ENCODE measurements around the gene SMIM20. TPM values are rescaled to one million over a fixed set of nuclear protein-coding genes. Genes with fewer than 3 reads are reported as not detected.

Gene SMIM20
- total and polyA plus RNA-seq, 4 donors: 11.1 to 25.0 (median 20.4) TPM

DNA sequence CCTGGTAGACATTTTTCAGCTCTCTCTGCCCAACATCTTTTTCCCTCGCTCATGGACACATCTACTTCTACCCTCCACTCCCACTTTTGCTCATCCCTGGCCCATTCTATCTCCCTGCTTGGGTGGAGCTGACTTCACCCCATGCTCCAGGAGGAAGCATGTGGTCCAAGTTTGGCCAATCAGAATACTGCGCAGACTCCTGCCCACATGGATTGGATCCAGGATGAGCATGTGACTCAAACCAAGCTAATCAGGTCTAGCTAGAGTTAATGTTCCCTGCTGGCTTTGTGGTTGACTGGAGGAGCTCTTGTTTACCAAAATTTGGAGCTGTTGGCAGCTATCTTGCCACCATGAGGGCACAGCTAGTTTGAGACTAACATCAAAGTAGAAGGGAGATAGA is 22.7 kb downstream of the SMIM20 start (continued):
- TF ChIP-seq, protein P1, sequence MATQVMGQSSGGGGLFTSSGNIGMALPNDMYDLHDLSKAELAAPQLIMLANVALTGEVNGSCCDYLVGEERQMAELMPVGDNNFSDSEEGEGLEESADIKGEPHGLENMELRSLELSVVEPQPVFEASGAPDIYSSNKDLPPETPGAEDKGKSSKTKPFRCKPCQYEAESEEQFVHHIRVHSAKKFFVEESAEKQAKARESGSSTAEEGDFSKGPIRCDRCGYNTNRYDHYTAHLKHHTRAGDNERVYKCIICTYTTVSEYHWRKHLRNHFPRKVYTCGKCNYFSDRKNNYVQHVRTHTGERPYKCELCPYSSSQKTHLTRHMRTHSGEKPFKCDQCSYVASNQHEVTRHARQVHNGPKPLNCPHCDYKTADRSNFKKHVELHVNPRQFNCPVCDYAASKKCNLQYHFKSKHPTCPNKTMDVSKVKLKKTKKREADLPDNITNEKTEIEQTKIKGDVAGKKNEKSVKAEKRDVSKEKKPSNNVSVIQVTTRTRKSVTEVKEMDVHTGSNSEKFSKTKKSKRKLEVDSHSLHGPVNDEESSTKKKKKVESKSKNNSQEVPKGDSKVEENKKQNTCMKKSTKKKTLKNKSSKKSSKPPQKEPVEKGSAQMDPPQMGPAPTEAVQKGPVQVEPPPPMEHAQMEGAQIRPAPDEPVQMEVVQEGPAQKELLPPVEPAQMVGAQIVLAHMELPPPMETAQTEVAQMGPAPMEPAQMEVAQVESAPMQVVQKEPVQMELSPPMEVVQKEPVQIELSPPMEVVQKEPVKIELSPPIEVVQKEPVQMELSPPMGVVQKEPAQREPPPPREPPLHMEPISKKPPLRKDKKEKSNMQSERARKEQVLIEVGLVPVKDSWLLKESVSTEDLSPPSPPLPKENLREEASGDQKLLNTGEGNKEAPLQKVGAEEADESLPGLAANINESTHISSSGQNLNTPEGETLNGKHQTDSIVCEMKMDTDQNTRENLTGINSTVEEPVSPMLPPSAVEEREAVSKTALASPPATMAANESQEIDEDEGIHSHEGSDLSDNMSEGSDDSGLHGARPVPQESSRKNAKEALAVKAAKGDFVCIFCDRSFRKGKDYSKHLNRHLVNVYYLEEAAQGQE (IDR thresholded peaks at IDR 0.05): no peak
- no peak for TF ChIP-seq HNF4A (conservative IDR thresholded peaks at IDR 0.05)
- TF ChIP-seq JUND (IDR thresholded peaks at IDR 0.05): no peak
- no peak for TF ChIP-seq RAD21 (IDR thresholded peaks at IDR 0.05)
- no peak for TF ChIP-seq SP1 (IDR thresholded peaks at IDR 0.05)
- no peak for TF ChIP-seq FOXA2 (IDR thresholded peaks at IDR 0.05)
- TF ChIP-seq TAF1 (conservative IDR thresholded peaks at IDR 0.05): no peak
- no peak for TF ChIP-seq YY1 (IDR thresholded peaks at IDR 0.05)
- TF ChIP-seq, protein P2, sequence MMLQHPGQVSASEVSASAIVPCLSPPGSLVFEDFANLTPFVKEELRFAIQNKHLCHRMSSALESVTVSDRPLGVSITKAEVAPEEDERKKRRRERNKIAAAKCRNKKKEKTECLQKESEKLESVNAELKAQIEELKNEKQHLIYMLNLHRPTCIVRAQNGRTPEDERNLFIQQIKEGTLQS (IDR thresholded peaks at IDR 0.05): no peak

DNA sequence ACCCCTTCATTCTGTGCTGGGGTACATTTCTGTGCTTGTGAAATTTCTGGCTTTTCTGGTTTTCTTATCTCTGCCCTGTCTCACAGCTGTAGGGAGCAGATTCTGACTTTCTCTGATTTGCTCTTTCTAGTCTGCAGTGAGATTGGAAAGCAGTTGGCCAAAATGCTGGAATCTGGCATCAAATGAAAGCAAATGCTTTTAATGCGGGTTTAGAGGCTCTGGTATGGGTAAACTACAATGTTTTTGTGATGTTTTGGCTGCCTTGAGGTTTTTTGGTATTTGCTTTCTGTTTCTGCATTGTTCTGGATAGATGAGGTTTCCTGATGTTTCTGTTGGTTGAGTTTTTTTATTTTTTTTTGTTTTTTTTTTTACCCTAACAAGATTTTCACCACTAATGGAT is 23.8 kb downstream of the SMIM20 start:
- Histone ChIP-seq H3K27ac (ENCODE audit: low read depth in 1 of 2, low read length in 2 of 2) (no peak overlapping the region), H3K9me3 (ENCODE audit: control insufficient read depth in 4 of 4, low read length in 3 of 4) (no peaks in the 10 kb centered on the region), H3K27me3 (ENCODE audit: control insufficient read depth in 4 of 4, insufficient read depth in 4 of 4, low read length in 3 of 4) (peaks cover 0 to 2% (median 0%) of the 10 kb centered on the region in 4 donors), H3K9ac (ENCODE audit: low read depth in 1 of 2, low read length in 2 of 2) (no peak overlapping the region), H3K4me1 (ENCODE audit: control insufficient read depth in 4 of 4, insufficient read depth in 4 of 4, low read length in 3 of 4) (no peaks in the 10 kb centered on the region), H3K36me3 (ENCODE audit: control insufficient read depth in 4 of 4, insufficient read depth in 3 of 4, low read depth in 1 of 4, low read length in 3 of 4) (no peaks in the 10 kb centered on the region), H3K4me3 (ENCODE audit: low read depth in 1 of 3, low read length in 3 of 3) (no peak overlapping the region)
- 69% methylated on average over 1 of the region's 1 CpG for WGBS
- TF ChIP-seq YY1 (IDR thresholded peaks at IDR 0.05) (no peak), RAD21 (IDR thresholded peaks at IDR 0.05) (no peak), GABPA (IDR thresholded peaks at IDR 0.05 in 1 of 2, conservative IDR thresholded peaks at IDR 0.05 in 1 of 2) (no peak), HNF4A (conservative IDR thresholded peaks at IDR 0.05) (no peak), TAF1 (conservative IDR thresholded peaks at IDR 0.05) (no peak), HNF4G (IDR thresholded peaks at IDR 0.05) (no peak), RXRA (IDR thresholded peaks at IDR 0.05) (no peak), JUND (IDR thresholded peaks at IDR 0.05) (no peak), FOXA1 (IDR thresholded peaks at IDR 0.05) (no peak), EGR1 (IDR thresholded peaks at IDR 0.05; ENCODE audit: low read depth in 2 of 2) (no peak)
- TF ChIP-seq, protein P2 (IDR thresholded peaks at IDR 0.05): no peak
- TF ChIP-seq, protein P3, sequence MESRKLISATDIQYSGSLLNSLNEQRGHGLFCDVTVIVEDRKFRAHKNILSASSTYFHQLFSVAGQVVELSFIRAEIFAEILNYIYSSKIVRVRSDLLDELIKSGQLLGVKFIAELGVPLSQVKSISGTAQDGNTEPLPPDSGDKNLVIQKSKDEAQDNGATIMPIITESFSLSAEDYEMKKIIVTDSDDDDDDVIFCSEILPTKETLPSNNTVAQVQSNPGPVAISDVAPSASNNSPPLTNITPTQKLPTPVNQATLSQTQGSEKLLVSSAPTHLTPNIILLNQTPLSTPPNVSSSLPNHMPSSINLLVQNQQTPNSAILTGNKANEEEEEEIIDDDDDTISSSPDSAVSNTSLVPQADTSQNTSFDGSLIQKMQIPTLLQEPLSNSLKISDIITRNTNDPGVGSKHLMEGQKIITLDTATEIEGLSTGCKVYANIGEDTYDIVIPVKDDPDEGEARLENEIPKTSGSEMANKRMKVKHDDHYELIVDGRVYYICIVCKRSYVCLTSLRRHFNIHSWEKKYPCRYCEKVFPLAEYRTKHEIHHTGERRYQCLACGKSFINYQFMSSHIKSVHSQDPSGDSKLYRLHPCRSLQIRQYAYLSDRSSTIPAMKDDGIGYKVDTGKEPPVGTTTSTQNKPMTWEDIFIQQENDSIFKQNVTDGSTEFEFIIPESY (IDR thresholded peaks at IDR 0.05): no peak
- TF ChIP-seq, protein P1 (IDR thresholded peaks at IDR 0.05): no peak
- no peak for DNase-seq (ENCODE audit: low spot score)

Measured in liver (tissue), 9 donors.